Transverse colon (tissue), 4 donors: ENCODE data around the gene VASH2. TPM values are rescaled to one million over a fixed set of nuclear protein-coding genes. Genes with fewer than 3 reads are reported as not detected.

Experiments used
- DNase-seq: peaks from one replicate; pipeline ENCODE4 v3.0.0-alpha.2; 2019
- H3K27ac ChIP-seq, 4 donors: fragments of 200-600 bp; sonication (generic); 2 replicates each; pipeline ENCODE4 v1.5.1; 2016 to 2018; ENCODE audit warnings: inconsistent platforms in 4 of 4
- H3K27me3 ChIP-seq: fragments of 200-600 bp; sonication (generic); 2 replicates; pipeline ENCODE4 v1.5.1; 2017; ENCODE audit warnings: inconsistent platforms
- H3K36me3 ChIP-seq, 4 donors: fragments of 200-600 bp; sonication (generic); 2 replicates each; pipeline ENCODE4 v1.5.1; 2017 to 2019; ENCODE audit warnings: inconsistent platforms in 4 of 4
- H3K4me1 ChIP-seq, 4 donors: fragments of 200-600 bp; sonication (generic); 2 replicates each; pipeline ENCODE4 v1.5.1; 2017 to 2020; ENCODE audit warnings: inconsistent platforms in 4 of 4
- H3K4me3 ChIP-seq, 4 donors: fragments of 200-600 bp; sonication (generic); 1 replicate in 1 of 4; 2 replicates in 3 of 4; pipeline versions ENCODE4 v1.5.1 to v1.6.1; 2017 to 2019; ENCODE audit warnings: inconsistent platforms in 4 of 4
- H3K9me3 ChIP-seq, 2 donors: fragments of 200-600 bp; sonication (generic); 2 replicates each; pipeline ENCODE4 v1.5.1; 2017 to 2019; ENCODE audit warnings: inconsistent platforms in 2 of 2
- EP300 ChIP-seq: sonication (generic); formaldehyde crosslinking; IDR thresholded peaks from one replicate; pipeline ENCODE4 v1.6.1; 2017; ENCODE audit warnings: antibody characterized with exemption, low read depth
- POLR2A ChIP-seq: fragments of 450-650 bp; IDR thresholded peaks from one replicate; pipeline ENCODE4 v1.6.1; 2016; ENCODE audit warnings: antibody characterized with exemption, mild to moderate bottlenecking, moderate library complexity
- POLR2AphosphoS5 ChIP-seq, 3 donors: sonication (generic); formaldehyde crosslinking; IDR thresholded peaks; one replicate each; pipeline ENCODE4 v1.6.1; 2016; ENCODE audit warnings: antibody characterized with exemption in 3 of 3
- WGBS, 2 donors: methylation state at CpG; one replicate each; pipeline ENCODE4 v1.1.5; 2018; ENCODE audit warnings: low coverage in 1 of 2; 5-methylcytosine and 5-hydroxymethylcytosine counted together
- in situ Hi-C, 4 donors: fragments of 200-750 bp; cut with MboI; loops; one replicate each; pipeline versions ENCODE4 v1.15.0 to v1.15.1; 2017; ENCODE audit warnings: low sequenced_read_pairs in 3 of 4, low pct_ligation_motif_present in 1 of 4, low pct_unique_long_range_greater_than_20kb in 1 of 4
- intact Hi-C: fragments of 100-400 bp; cut with DNase I; formaldehyde crosslinking; loops from one replicate; pipeline ENCODE4 v1.15.1; 2023; ENCODE audit warnings: low total_unique reads
- total RNA-seq, 4 donors: library from RNA; depleted of rRNA; stranded (reverse); fragments of >200 nt; gene quantifications; one replicate each; pipeline ENCODE4 v1.1.0, GENCODE V29; 2016
- TF ChIP-seq, protein P1 (sequence below), 5 experiments: fragments of 200-600 bp in 3 of 5; fragments of 450-650 bp in 2 of 5; sonication (generic) in 3 of 5; IDR thresholded peaks; 1 replicate in 2 of 5; 2 replicates in 3 of 5; pipeline ENCODE4 v1.5.1; 2016 to 2017; ENCODE audit warnings: antibody characterized with exemption in 5 of 5, inconsistent platforms in 3 of 5, mild to moderate bottlenecking in 2 of 5, moderate library complexity in 1 of 5

Gene VASH2
- total RNA-seq, 4 donors from 2014 or later = 1.1 to 1.7 TPM; not detected in 2

DNA sequence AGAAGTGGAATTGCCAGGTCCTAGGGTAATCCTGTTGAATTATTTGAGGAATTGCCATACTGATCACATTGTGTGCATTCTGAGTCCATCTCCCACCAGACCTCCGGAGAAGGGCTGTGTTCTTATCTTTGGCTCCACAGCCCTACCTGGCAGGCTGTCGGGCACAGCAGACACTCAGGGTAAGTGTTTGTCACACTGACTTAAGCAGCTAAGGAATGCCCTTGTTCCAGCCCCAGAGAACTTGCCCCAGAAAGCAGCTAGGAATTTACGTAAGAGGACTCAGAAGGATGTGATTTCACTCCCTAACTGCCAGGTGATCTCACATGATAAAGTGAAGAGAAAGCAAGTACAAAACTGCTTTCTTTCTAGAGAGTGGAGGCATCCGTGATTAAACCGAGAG, 21.0 kb downstream of the VASH2 start:
- no peak for DNase-seq
- intact Hi-C loops = no loop called here
- Histone ChIP-seq H3K4me3 (no peak overlapping the region), H3K27ac (no peak overlapping the region), H3K4me1 (no peaks in the 10 kb centered on the region), H3K9me3 (no peaks in the 10 kb centered on the region), H3K27me3 (no peaks in the 10 kb centered on the region), H3K36me3 (no peaks in the 10 kb centered on the region)
- TF ChIP-seq POLR2AphosphoS5 (IDR thresholded peaks at IDR 0.05) (no peak), POLR2A (no peak), EP300 (no peak)
- TF ChIP-seq, protein P1, sequence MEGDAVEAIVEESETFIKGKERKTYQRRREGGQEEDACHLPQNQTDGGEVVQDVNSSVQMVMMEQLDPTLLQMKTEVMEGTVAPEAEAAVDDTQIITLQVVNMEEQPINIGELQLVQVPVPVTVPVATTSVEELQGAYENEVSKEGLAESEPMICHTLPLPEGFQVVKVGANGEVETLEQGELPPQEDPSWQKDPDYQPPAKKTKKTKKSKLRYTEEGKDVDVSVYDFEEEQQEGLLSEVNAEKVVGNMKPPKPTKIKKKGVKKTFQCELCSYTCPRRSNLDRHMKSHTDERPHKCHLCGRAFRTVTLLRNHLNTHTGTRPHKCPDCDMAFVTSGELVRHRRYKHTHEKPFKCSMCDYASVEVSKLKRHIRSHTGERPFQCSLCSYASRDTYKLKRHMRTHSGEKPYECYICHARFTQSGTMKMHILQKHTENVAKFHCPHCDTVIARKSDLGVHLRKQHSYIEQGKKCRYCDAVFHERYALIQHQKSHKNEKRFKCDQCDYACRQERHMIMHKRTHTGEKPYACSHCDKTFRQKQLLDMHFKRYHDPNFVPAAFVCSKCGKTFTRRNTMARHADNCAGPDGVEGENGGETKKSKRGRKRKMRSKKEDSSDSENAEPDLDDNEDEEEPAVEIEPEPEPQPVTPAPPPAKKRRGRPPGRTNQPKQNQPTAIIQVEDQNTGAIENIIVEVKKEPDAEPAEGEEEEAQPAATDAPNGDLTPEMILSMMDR (IDR thresholded peaks at IDR 0.05) = no peak
- WGBS, 2 donors = 88% methylated on average over 5 of the region's 5 CpGs; no CpG with 5 or more reads in 1 of the 2 donors
- in situ Hi-C loops = no loop called here

DNA sequence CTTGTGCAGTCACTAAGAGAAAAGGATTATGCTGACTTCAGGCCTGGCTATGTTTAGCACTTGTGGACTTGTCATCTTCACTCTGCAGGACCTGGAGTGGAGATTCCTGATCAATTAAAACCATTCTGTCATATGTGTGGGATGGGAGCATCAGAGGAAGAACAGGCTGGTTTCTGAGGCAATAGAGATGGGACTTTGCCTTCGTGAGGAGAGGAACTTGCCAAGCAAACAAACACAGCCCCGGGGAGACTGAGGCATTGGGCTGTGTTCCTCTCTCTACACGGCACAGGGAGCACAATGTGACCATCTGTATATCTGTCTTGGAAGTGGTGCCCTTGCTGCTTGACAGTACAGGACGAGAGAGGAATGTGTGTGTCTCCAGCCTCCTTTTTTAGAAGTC, 23.1 kb downstream of the VASH2 start:
- in situ Hi-C loops = no loop called here
- Histone ChIP-seq H3K9me3 (no peaks in the 10 kb centered on the region), H3K36me3 (no peaks in the 10 kb centered on the region), H3K27ac (no peak overlapping the region), H3K27me3 (no peaks in the 10 kb centered on the region), H3K4me3 (no peak overlapping the region), H3K4me1 (no peaks in the 10 kb centered on the region)
- TF ChIP-seq EP300 = no peak
- TF ChIP-seq, protein P1 (IDR thresholded peaks at IDR 0.05) = no peak
- TF ChIP-seq POLR2A = no peak
- TF ChIP-seq POLR2AphosphoS5 (IDR thresholded peaks at IDR 0.05) = no peak
- WGBS, 2 donors = 91% methylated on average over 4 of the region's 4 CpGs; no CpG with 5 or more reads in 1 of the 2 donors
- intact Hi-C loops = no loop called here
- no peak for DNase-seq

DNA sequence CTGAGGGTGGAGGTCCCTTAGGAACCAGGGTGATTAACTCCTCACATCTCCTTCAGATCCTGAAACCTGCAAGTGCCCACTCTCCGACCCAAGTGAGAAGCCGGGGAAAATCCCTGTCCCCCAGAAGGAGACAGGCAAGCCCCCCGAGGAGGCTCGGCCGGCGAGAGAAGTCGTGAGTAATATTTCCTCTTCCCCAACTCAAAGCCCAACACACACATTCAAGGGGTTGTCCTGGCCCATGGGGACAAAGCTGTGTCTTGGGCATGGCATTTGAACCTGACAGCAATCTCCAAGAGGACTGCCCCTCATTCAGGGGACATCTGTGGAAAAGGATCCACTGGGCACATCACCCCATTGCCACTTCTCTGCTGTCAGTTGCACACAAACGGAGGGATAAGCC, 23.6 kb downstream of the VASH2 start:
- no peak for DNase-seq
- in situ Hi-C loops (no loop called here), intact Hi-C loops (no loop called here)
- Histone ChIP-seq H3K4me1 (no peaks in the 10 kb centered on the region), H3K36me3 (no peaks in the 10 kb centered on the region), H3K27ac (no peak overlapping the region), H3K9me3 (no peaks in the 10 kb centered on the region), H3K27me3 (no peaks in the 10 kb centered on the region), H3K4me3 (no peak overlapping the region)
- WGBS, 2 donors = 90% methylated on average over 4 to 8 of the region's 8 CpGs
- TF ChIP-seq POLR2A = no peak
- TF ChIP-seq, protein P1 (IDR thresholded peaks at IDR 0.05) = no peak
- no peak for TF ChIP-seq POLR2AphosphoS5 (IDR thresholded peaks at IDR 0.05)
- no peak for TF ChIP-seq EP300

DNA sequence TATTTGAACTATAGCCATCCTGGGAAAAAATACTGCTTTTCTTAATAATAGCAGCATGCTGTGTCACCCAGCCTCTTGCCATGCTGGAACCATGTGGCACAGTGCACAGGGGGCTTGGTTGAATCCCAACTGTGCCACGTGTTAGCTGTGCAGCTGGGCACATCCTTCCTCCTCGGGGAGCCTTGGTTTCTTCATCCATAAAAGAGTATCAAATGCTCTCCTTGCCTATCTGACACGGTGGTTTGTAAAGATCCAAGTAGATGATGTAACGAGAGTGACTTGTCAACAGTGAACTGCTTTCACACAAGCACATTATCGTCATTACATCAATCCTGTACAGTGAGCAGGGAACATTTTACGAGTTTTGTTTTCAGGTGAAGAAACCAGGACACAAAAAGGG, 24.4 kb downstream of the VASH2 start:
- Histone ChIP-seq H3K4me1 (no peaks in the 10 kb centered on the region), H3K27ac (no peak overlapping the region), H3K9me3 (no peaks in the 10 kb centered on the region), H3K27me3 (no peaks in the 10 kb centered on the region), H3K4me3 (no peak overlapping the region), H3K36me3 (no peaks in the 10 kb centered on the region)
- intact Hi-C loops = no loop called here
- no peak for DNase-seq
- in situ Hi-C loops = loop anchor here (25.0 kb wide), 3 partner anchors 162 to 512 kb away; no protein-coding TSS in a partner anchor
- no peak for TF ChIP-seq POLR2AphosphoS5 (IDR thresholded peaks at IDR 0.05)
- 84 to 100% methylated on average over 1 to 6 of the region's 6 CpGs for WGBS, 2 donors
